ENCODE results near the gene LRRN2. TPM values are rescaled to one million over a fixed set of nuclear protein-coding genes. Genes with fewer than 3 reads are reported as not detected.

The LRRN2 gene
- polyA plus RNA-seq, 1 of the 3 experiments (the other 2 are of a cell fraction), result not detected

DNA sequence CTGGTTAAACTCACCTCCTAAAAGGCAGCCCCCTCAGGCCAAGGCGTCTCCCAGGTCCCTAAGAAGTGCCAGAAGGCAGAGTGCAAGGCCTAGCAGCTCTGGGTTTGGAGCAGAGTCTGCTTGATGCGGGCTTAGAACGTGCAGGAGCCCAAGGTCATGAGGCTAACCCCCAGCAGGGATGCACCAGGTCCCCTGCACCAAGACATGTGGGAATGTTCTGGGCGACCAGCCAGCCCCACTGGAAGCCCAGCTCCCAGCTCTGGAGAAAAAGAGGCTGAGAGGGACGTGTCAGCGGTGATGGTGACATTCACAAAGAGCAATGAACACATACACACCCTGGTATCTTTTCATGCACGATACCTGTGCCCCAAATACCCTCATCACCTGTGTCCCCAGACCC, 5.1 kb downstream of the LRRN2 start (continued):
- TF ChIP-seq, protein P1, sequence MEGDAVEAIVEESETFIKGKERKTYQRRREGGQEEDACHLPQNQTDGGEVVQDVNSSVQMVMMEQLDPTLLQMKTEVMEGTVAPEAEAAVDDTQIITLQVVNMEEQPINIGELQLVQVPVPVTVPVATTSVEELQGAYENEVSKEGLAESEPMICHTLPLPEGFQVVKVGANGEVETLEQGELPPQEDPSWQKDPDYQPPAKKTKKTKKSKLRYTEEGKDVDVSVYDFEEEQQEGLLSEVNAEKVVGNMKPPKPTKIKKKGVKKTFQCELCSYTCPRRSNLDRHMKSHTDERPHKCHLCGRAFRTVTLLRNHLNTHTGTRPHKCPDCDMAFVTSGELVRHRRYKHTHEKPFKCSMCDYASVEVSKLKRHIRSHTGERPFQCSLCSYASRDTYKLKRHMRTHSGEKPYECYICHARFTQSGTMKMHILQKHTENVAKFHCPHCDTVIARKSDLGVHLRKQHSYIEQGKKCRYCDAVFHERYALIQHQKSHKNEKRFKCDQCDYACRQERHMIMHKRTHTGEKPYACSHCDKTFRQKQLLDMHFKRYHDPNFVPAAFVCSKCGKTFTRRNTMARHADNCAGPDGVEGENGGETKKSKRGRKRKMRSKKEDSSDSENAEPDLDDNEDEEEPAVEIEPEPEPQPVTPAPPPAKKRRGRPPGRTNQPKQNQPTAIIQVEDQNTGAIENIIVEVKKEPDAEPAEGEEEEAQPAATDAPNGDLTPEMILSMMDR (IDR thresholded peaks at IDR 0.05), result no peak
- TF ChIP-seq RXRA (IDR thresholded peaks at IDR 0.05; ENCODE audit: borderline replicate concordance, low read depth) (no peak), RFX5 (IDR thresholded peaks at IDR 0.05; ENCODE audit: low read length) (no peak), FOSL2 (IDR thresholded peaks at IDR 0.05; ENCODE audit: borderline replicate concordance, low read depth) (no peak), FOXM1 (IDR thresholded peaks at IDR 0.05; ENCODE audit: low read depth) (no peak), RCOR1 (IDR thresholded peaks at IDR 0.05; ENCODE audit: low read length) (no peak), YY1 (IDR thresholded peaks at IDR 0.05; ENCODE audit: low read depth) (no peak)

DNA sequence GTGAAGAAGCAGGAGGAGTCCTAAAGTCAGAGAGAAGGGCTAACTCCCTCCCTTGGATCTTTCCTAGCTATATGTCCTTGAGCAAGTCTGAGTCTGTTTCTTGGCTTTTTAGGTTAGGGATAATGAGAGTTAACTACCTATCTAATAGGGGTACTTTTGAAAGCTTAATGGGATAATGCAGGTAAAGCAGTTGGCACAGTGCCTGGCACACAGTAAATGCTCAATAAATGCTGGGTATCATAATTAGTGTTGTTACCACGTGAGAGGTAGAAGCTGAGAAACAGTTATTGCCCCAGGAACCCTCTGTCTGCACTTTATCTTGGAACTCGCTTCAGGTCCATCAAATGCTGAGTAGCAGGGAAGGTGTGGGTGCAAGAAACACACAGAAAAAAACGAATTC, 5.5 kb downstream of the LRRN2 start:
- H3K79me2 ChIP-seq (ENCODE audit: insufficient read depth), result no peaks in the 10 kb centered on the region
- WGBS (ENCODE audit: low lambda C conversion rate), result 23% methylated on average over 3 of the region's 3 CpGs
- no peak overlapping the region for H3K9ac ChIP-seq
- DNase-seq, result no peak
- H4K20me1 ChIP-seq (ENCODE audit: insufficient read depth), result no peaks in the 10 kb centered on the region
- TF ChIP-seq ELF1 (IDR thresholded peaks at IDR 0.05), result no peak
- TF ChIP-seq, protein P2, sequence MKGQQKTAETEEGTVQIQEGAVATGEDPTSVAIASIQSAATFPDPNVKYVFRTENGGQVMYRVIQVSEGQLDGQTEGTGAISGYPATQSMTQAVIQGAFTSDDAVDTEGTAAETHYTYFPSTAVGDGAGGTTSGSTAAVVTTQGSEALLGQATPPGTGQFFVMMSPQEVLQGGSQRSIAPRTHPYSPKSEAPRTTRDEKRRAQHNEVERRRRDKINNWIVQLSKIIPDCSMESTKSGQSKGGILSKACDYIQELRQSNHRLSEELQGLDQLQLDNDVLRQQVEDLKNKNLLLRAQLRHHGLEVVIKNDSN (IDR thresholded peaks at IDR 0.05; ENCODE audit: borderline replicate concordance, low read depth), result no peak
- TF ChIP-seq TAF1 (IDR thresholded peaks at IDR 0.05; ENCODE audit: borderline replicate concordance, low read depth, low read length), result no peak
- no peak for TF ChIP-seq GATA2 (CRISPR knock-in tag; IDR thresholded peaks at IDR 0.05)
- no peak for TF ChIP-seq EP300 (IDR thresholded peaks at IDR 0.05; ENCODE audit: borderline replicate concordance in 1 of 2, low read depth in 1 of 2, low read length in 1 of 2)
- no peak for TF ChIP-seq NRF1 (IDR thresholded peaks at IDR 0.05; ENCODE audit: low read depth, low read length)
- TF ChIP-seq RFX5 (IDR thresholded peaks at IDR 0.05; ENCODE audit: low read length), result no peak
- TF ChIP-seq NFIC (IDR thresholded peaks at IDR 0.05; ENCODE audit: borderline replicate concordance), result no peak
- TF ChIP-seq MXI1 (IDR thresholded peaks at IDR 0.05; ENCODE audit: low read depth, low read length), result no peak
- TF ChIP-seq, protein P3, sequence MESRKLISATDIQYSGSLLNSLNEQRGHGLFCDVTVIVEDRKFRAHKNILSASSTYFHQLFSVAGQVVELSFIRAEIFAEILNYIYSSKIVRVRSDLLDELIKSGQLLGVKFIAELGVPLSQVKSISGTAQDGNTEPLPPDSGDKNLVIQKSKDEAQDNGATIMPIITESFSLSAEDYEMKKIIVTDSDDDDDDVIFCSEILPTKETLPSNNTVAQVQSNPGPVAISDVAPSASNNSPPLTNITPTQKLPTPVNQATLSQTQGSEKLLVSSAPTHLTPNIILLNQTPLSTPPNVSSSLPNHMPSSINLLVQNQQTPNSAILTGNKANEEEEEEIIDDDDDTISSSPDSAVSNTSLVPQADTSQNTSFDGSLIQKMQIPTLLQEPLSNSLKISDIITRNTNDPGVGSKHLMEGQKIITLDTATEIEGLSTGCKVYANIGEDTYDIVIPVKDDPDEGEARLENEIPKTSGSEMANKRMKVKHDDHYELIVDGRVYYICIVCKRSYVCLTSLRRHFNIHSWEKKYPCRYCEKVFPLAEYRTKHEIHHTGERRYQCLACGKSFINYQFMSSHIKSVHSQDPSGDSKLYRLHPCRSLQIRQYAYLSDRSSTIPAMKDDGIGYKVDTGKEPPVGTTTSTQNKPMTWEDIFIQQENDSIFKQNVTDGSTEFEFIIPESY (IDR thresholded peaks at IDR 0.05; ENCODE audit: borderline replicate concordance, low read depth), result no peak
- TF ChIP-seq TCF12 (IDR thresholded peaks at IDR 0.05), result no peak
- no peak for TF ChIP-seq TEAD4 (IDR thresholded peaks at IDR 0.05; ENCODE audit: borderline replicate concordance, insufficient read depth)
- no peaks in the 10 kb centered on the region for H3F3A ChIP-seq (replicated peaks; ENCODE audit: insufficient read depth)
- H3K4me3 ChIP-seq (ENCODE audit: low read depth in 2 of 2, low read length in 1 of 2), result no peak overlapping the region
- no peaks in the 10 kb centered on the region for H3K36me3 ChIP-seq (replicated peaks in 1 of 2; ENCODE audit: control insufficient read depth in 1 of 2, insufficient read depth in 2 of 2, low read length in 1 of 2)
- H3K9me2 ChIP-seq, result no peaks in the 10 kb centered on the region
- POLR2A ChIA-PET, result interaction anchor here (1.1 kb wide), 1 partner anchor 40 kb away, joined by 3 read pairs; no protein-coding TSS in a partner anchor
- no peak overlapping the region for H2AFZ ChIP-seq (ENCODE audit: low read depth)
- H3K27ac ChIP-seq (ENCODE audit: low read depth in 2 of 2, low read length in 1 of 2), result no peak overlapping the region
- H3K4me1 ChIP-seq (ENCODE audit: control insufficient read depth in 1 of 2, insufficient read depth in 2 of 2, low read depth in 1 of 2, low read length in 1 of 2), result peaks cover 0 to 3% of the 10 kb centered on the region in 2 experiments; a peak in 1 of 4 replicates
- H3K9me3 ChIP-seq, result no peaks in the 10 kb centered on the region
- no peak overlapping the region for H3K4me2 ChIP-seq
- peaks cover 42% of the 10 kb centered on the region for H3K27me3 ChIP-seq (ENCODE audit: insufficient read depth)
- CTCF ChIA-PET, result interaction anchor here (1.1 to 2.7 kb wide), 4 partner anchors 8 to 127 kb away, joined by 3 to 10 read pairs (median 4); no protein-coding TSS in a partner anchor
